Liver (tissue), 9 donors: Measurements from ENCODE around the gene FNTB. TPM values are rescaled to one million over a fixed set of nuclear protein-coding genes. Genes with fewer than 3 reads are reported as not detected.

Experiments used
- DNase-seq: peaks from one replicate; pipeline ENCODE4 v3.0.0-alpha.2; 2017; ENCODE audit warnings: low spot score
- H3K27ac ChIP-seq, 2 donors: one replicate each; pipeline ENCODE4 v1.7.0; 2013; ENCODE audit warnings: inconsistent platforms in 2 of 2, low read length in 2 of 2, control low read depth in 1 of 2, low read depth in 1 of 2, mild to moderate bottlenecking in 1 of 2
- H3K27me3 ChIP-seq, 4 donors: one replicate each; pipeline versions ENCODE4 v1.6.1 to v1.7.0; 2013; ENCODE audit warnings: low read length in 3 of 4, inconsistent platforms in 1 of 4, mild to moderate bottlenecking in 1 of 4, moderate library complexity in 1 of 4; ENCODE audit not compliant: control insufficient read depth in 4 of 4, insufficient read depth in 4 of 4
- H3K36me3 ChIP-seq, 4 donors: one replicate each; pipeline versions ENCODE4 v1.6.1 to v1.7.0; 2013; ENCODE audit warnings: low read length in 3 of 4, mild to moderate bottlenecking in 3 of 4, low read depth in 1 of 4, moderate library complexity in 1 of 4; ENCODE audit not compliant: control insufficient read depth in 4 of 4, insufficient read depth in 3 of 4
- H3K4me1 ChIP-seq, 4 donors: one replicate each; pipeline versions ENCODE4 v1.6.1 to v1.7.0; 2013; ENCODE audit warnings: low read length in 3 of 4, mild to moderate bottlenecking in 3 of 4, moderate library complexity in 1 of 4; ENCODE audit not compliant: control insufficient read depth in 4 of 4, insufficient read depth in 4 of 4
- H3K4me3 ChIP-seq, 3 donors: one replicate each; pipeline versions ENCODE4 v1.6.1 to v1.7.0; 2013; ENCODE audit warnings: low read length in 3 of 3, control low read depth in 1 of 3, low read depth in 1 of 3, mild to moderate bottlenecking in 1 of 3
- H3K9ac ChIP-seq, 2 donors: one replicate each; pipeline ENCODE4 v1.7.0; 2013; ENCODE audit warnings: low read length in 2 of 2, mild to moderate bottlenecking in 2 of 2, moderate library complexity in 2 of 2, control low read depth in 1 of 2, low read depth in 1 of 2
- H3K9me3 ChIP-seq, 4 donors: one replicate each; pipeline versions ENCODE4 v1.6.1 to v1.7.0; 2013; ENCODE audit warnings: low read length in 3 of 4; ENCODE audit not compliant: control insufficient read depth in 4 of 4
- CTCF ChIP-seq: fragments of 150-350 bp; IDR thresholded peaks from 2 replicates; pipeline ENCODE4 v1.5.1; 2017; ENCODE audit warnings: improper control_type of control experiment, low read depth, low read length; ENCODE audit not compliant: missing input control
- FOXA2 ChIP-seq: IDR thresholded peaks from 2 replicates; pipeline ENCODE4 v1.6.1; 2016; ENCODE audit warnings: antibody characterized with exemption
- HNF4A ChIP-seq, 2 donors: conservative IDR thresholded peaks; 2 replicates each; pipeline ENCODE4 v1.6.1; 2016; ENCODE audit warnings: antibody characterized with exemption in 2 of 2, mild to moderate bottlenecking in 2 of 2
- HNF4G ChIP-seq: IDR thresholded peaks from 2 replicates; pipeline ENCODE4 v1.6.1; 2016; ENCODE audit warnings: antibody characterized with exemption
- NR2F2 ChIP-seq: IDR thresholded peaks from 2 replicates; pipeline ENCODE4 v1.6.1; 2016; ENCODE audit warnings: antibody characterized with exemption
- RAD21 ChIP-seq, 2 donors: IDR thresholded peaks; 2 replicates each; pipeline ENCODE4 v1.6.1; 2016; ENCODE audit warnings: antibody characterized with exemption in 2 of 2, mild to moderate bottlenecking in 2 of 2
- REST ChIP-seq: IDR thresholded peaks from 2 replicates; pipeline ENCODE4 v1.6.1; 2016; ENCODE audit warnings: antibody characterized with exemption, mild to moderate bottlenecking
- RXRA ChIP-seq, 2 donors: IDR thresholded peaks; 2 replicates each; pipeline ENCODE4 v1.6.1; 2017 to 2018; ENCODE audit warnings: antibody characterized with exemption in 2 of 2, mild to moderate bottlenecking in 1 of 2
- YY1 ChIP-seq: IDR thresholded peaks from 2 replicates; pipeline ENCODE4 v1.6.1; 2016; ENCODE audit warnings: antibody characterized with exemption, mild to moderate bottlenecking
- ZBTB33 ChIP-seq: IDR thresholded peaks from 2 replicates; pipeline ENCODE4 v1.6.1; 2016; ENCODE audit warnings: antibody characterized with exemption
- WGBS: extraction: QIAGEN DNeasy Blood & Tissue Kit; methylation state at CpG from one replicate; pipeline ENCODE4 v1.1.7; 2013; 5-methylcytosine and 5-hydroxymethylcytosine counted together
- polyA plus RNA-seq, 2 donors: library from polyadenylated mRNA; stranded (reverse) in 1 of 2; unstranded in 1 of 2; fragments of 200-250 nt in 1 of 2; fragments of >200 nt in 1 of 2; fragmentation: Nextera tagmentation in 1 of 2; extraction: Ambion mirVana in 1 of 2; gene quantifications; one replicate each; pipeline versions ENCODE4 v1.2.1 to v1.2.3, GENCODE V29; 2013 to 2015
- total RNA-seq, 2 donors: library from RNA; depleted of rRNA; stranded (reverse); fragments of >200 nt; gene quantifications; one replicate each; pipeline ENCODE4 v1.2.3, GENCODE V29; 2014
- donor health status: healthy.
- donor health status: healthy.
- donor health status: healthy.
- donor health status: healthy.
- donor health status: healthy.

FNTB gene
- total and polyA plus RNA-seq, 4 donors = 6.3 to 17.2 (median 9.0) TPM

- TF ChIP-seq RXRA (IDR thresholded peaks at IDR 0.05) (peak in 1 of 2 donors; percentile 73), ZBTB33 (no peak), FOXA2 (peak; percentile 75), HNF4A (conservative IDR thresholded peaks at IDR 0.05) (peak; percentile 23 to 44), YY1 (peak; percentile 31), RAD21 (IDR thresholded peaks at IDR 0.05) (no peak)
- no peaks in the 10 kb centered on the region for H3K27me3 ChIP-seq
- H3K4me1 ChIP-seq = peaks cover 2 to 28% (median 24%) of the 10 kb centered on the region in 4 donors
- no peak overlapping the region for H3K4me3 ChIP-seq
- no peak overlapping the region for H3K27ac ChIP-seq
- WGBS = 64% methylated on average over 4 of the region's 4 CpGs
- no peaks in the 10 kb centered on the region for H3K36me3 ChIP-seq
- H3K9me3 ChIP-seq = no peaks in the 10 kb centered on the region
- no peak for DNase-seq
- no peak overlapping the region for H3K9ac ChIP-seq
These were observed 4.2 kb downstream of the FNTB start for GRCh38 chr14:64990939-64991338.

- Histone ChIP-seq H3K27ac (no peak overlapping the region), H3K9me3 (no peaks in the 10 kb centered on the region), H3K27me3 (no peaks in the 10 kb centered on the region), H3K4me1 (peaks cover 2 to 20% (median 18%) of the 10 kb centered on the region in 4 donors), H3K36me3 (no peaks in the 10 kb centered on the region), H3K4me3 (no peak overlapping the region), H3K9ac (no peak overlapping the region)
- no peak for DNase-seq
- 74% methylated on average over 5 of the region's 5 CpGs for whole genome bisulfite sequencing
- TF ChIP-seq NR2F2 (no peak), ZBTB33 (no peak), CTCF (no peak), HNF4G (no peak), REST (no peak), HNF4A (conservative IDR thresholded peaks at IDR 0.05) (no peak)
These were observed 5.7 kb downstream of the FNTB start for GRCh38 chr14:64992328-64992885.
